Fibroblast of lung (primary cell): ENCODE data around the gene NF1.

ENCODE experiments used
- CTCF ChIP-seq, 2 donors: IDR thresholded peaks in 1 of 2; conservative IDR thresholded peaks in 1 of 2; 1 replicate in 1 of 2; 2 replicates in 1 of 2; pipeline ENCODE4 v1.5.1; 2011 to 2012; ENCODE audit warnings: low read length in 2 of 2, control low read depth in 1 of 2, inconsistent platforms in 1 of 2, low read depth in 1 of 2, mild to moderate bottlenecking in 1 of 2
- EZH2 ChIP-seq: IDR thresholded peaks from 2 replicates; pipeline ENCODE4 v1.5.1; 2012; ENCODE audit warnings: low read length, control low read depth, mild to moderate bottlenecking; ENCODE audit errors: missing control alignments

DNA sequence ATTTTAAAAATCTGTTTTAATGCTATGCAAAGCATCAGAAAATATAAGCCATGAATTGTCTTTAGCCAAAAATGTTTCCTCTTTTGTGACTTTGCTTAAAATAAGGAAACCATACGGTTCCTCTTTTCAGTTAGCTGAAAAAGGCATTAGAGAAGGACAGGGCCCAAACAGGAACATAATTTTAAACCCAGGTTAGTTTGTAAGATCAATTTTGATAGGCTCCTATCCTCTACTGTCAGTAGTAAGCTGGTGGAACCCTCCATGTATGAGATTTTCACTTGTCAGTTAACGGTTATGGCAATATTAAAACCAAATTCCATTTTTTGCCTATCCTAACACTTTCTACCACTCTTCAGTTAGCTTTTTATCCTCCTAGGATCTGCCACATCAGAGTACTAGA is 214.8 kb downstream of the NF1 start:
- no peak for TF ChIP-seq CTCF (conservative IDR thresholded peaks at IDR 0.05 in 1 of 2, IDR thresholded peaks at IDR 0.05 in 1 of 2; ENCODE audit: low read depth in 1 of 2, low read length in 2 of 2)
- TF ChIP-seq EZH2 = no peak
